Body of pancreas (tissue), 4 donors: ENCODE results near the gene CELF6.

Experiments
- POLR2A ChIP-seq, 3 donors: fragments of 450-650 bp; IDR thresholded peaks; one replicate each; pipeline ENCODE4 v1.6.1; 2016; ENCODE audit warnings: antibody characterized with exemption in 3 of 3, mild to moderate bottlenecking in 2 of 3
- TF ChIP-seq, protein P1 (sequence below), 7 experiments: fragments of 450-650 bp in 4 of 7; fragments of 200-600 bp in 3 of 7; sonication (generic) in 3 of 7; IDR thresholded peaks; one replicate each; pipeline ENCODE4 v1.5.1; 2016 to 2019; ENCODE audit warnings: antibody characterized with exemption in 7 of 7

DNA sequence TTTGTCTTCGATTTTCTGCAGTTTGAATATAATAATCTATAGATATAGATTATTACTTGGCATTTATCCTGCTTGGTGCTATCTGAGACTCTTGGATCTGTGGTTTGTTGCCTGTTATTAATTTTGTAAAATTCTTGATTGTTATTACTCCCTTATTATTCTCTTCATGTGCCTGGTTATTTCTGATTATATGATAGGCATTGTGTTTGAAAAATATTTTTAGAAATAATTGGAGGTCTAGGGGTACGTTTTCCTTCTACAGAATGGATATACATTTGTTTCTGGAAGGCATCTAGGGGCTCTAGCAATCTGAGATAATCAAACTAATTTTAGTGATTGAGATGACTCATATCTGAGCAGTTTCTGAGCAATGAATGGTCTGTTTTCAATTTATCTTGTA is 14.9 kb upstream of the CELF6 start:
- TF ChIP-seq, protein P1, sequence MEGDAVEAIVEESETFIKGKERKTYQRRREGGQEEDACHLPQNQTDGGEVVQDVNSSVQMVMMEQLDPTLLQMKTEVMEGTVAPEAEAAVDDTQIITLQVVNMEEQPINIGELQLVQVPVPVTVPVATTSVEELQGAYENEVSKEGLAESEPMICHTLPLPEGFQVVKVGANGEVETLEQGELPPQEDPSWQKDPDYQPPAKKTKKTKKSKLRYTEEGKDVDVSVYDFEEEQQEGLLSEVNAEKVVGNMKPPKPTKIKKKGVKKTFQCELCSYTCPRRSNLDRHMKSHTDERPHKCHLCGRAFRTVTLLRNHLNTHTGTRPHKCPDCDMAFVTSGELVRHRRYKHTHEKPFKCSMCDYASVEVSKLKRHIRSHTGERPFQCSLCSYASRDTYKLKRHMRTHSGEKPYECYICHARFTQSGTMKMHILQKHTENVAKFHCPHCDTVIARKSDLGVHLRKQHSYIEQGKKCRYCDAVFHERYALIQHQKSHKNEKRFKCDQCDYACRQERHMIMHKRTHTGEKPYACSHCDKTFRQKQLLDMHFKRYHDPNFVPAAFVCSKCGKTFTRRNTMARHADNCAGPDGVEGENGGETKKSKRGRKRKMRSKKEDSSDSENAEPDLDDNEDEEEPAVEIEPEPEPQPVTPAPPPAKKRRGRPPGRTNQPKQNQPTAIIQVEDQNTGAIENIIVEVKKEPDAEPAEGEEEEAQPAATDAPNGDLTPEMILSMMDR (IDR thresholded peaks at IDR 0.05), result no peak
- TF ChIP-seq POLR2A (IDR thresholded peaks at IDR 0.05), result no peak
